HepG2 (cell line): Measurements from ENCODE around the gene PTGDR2. TPM values are rescaled to one million over a fixed set of nuclear protein-coding genes. Genes with fewer than 3 reads are reported as not detected.

Experiments used
- AGO2 ChIP-seq: fragments of 200-400 bp; formaldehyde crosslinking; optimal IDR thresholded peaks from 2 replicates; pipeline ENCODE3; 2017; ENCODE audit warnings: mild to moderate bottlenecking, low read depth, low read length, moderate library complexity
- CC2D1A ChIP-seq: sonication (generic); formaldehyde crosslinking; IDR thresholded peaks from 2 replicates; pipeline ENCODE4 v1.8.1; 2023; ENCODE audit warnings: mild to moderate bottlenecking, missing genetic modification reagents
- CCAR2 ChIP-seq: fragments of 200-400 bp; formaldehyde crosslinking; optimal IDR thresholded peaks from 2 replicates; pipeline ENCODE3; 2018; ENCODE audit warnings: low read depth, mild to moderate bottlenecking, low read length, moderate library complexity
- ETV6 ChIP-seq: sonication (generic); formaldehyde crosslinking; conservative IDR thresholded peaks from 2 replicates; pipeline ENCODE4 v1.4.0; 2020; ENCODE audit warnings: missing genetic modification reagents
- KLF6 ChIP-seq: IDR thresholded peaks from 2 replicates; pipeline ENCODE4 v1.8.0; 2016; ENCODE audit warnings: missing biosample characterization, missing genetic modification reagents
- KMT2A ChIP-seq: sonication (generic); formaldehyde crosslinking; IDR thresholded peaks from 2 replicates; pipeline ENCODE4 v1.4.0; 2020; ENCODE audit warnings: missing genetic modification reagents
- MAFG ChIP-seq: sonication (generic); formaldehyde crosslinking; IDR thresholded peaks from 2 replicates; pipeline ENCODE4 v1.5.1; 2020; ENCODE audit warnings: mild to moderate bottlenecking, missing genetic modification reagents
- REPIN1 ChIP-seq: sonication (generic); formaldehyde crosslinking; IDR thresholded peaks from 2 replicates; pipeline ENCODE4 v1.8.0; 2022; ENCODE audit warnings: missing genetic modification reagents, low read depth, mild to moderate bottlenecking, borderline replicate concordance
- SYNCRIP ChIP-seq: fragments of 200-400 bp; formaldehyde crosslinking; IDR thresholded peaks from 2 replicates; pipeline ENCODE4 v1.6.1; 2018; ENCODE audit warnings: mild to moderate bottlenecking, low read depth, low read length; ENCODE audit not compliant: insufficient read depth
- TGIF2 ChIP-seq: IDR thresholded peaks from 2 replicates; pipeline ENCODE4 v1.6.1; 2016; ENCODE audit warnings: control low read depth, missing compliant biosample characterization
- THAP11 ChIP-seq: IDR thresholded peaks from 2 replicates; pipeline ENCODE4 v1.6.1; 2016; ENCODE audit warnings: missing biosample characterization, missing genetic modification reagents
- YEATS4 ChIP-seq: sonication (generic); formaldehyde crosslinking; IDR thresholded peaks from 2 replicates; pipeline ENCODE4 v1.4.0; 2020; ENCODE audit warnings: missing genetic modification reagents, borderline replicate concordance
- ZBTB20 ChIP-seq: sonication (generic); formaldehyde crosslinking; IDR thresholded peaks from 2 replicates; pipeline ENCODE4 v1.8.1; 2023; ENCODE audit warnings: missing genetic modification reagents, low read depth, mild to moderate bottlenecking, borderline replicate concordance
- ZBTB42 ChIP-seq: sonication (generic); formaldehyde crosslinking; IDR thresholded peaks from 2 replicates; pipeline ENCODE4 v1.5.0; 2020; ENCODE audit warnings: mild to moderate bottlenecking, missing genetic modification reagents
- ZC3H13 ChIP-seq: sonication (generic); formaldehyde crosslinking; IDR thresholded peaks from 2 replicates; pipeline ENCODE4 v1.8.1; 2023; ENCODE audit warnings: mild to moderate bottlenecking, missing genetic modification reagents, moderate library complexity
- ZNF703 ChIP-seq: sonication (generic); formaldehyde crosslinking; IDR thresholded peaks from 2 replicates; pipeline ENCODE4 v1.5.1; 2020; ENCODE audit warnings: missing genetic modification reagents, mild to moderate bottlenecking, moderate library complexity, borderline replicate concordance
- ZNF747 ChIP-seq: sonication (generic); formaldehyde crosslinking; IDR thresholded peaks from 2 replicates; pipeline ENCODE4 v1.8.1; 2023; ENCODE audit warnings: missing genetic modification reagents, mild to moderate bottlenecking, borderline replicate concordance
- polyA plus RNA-seq, 8 experiments: library from polyadenylated mRNA; depleted of rRNA in 3 of 8; stranded (reverse) in 7 of 8; unstranded in 1 of 8; fragments of >200 nt; fragmentation: Illumina TruSeq in 4 of 8; extraction: Trizol in 4 of 8; gene quantifications; 2 replicates each; pipeline versions ENCODE4 v1.2.1 to v1.2.3, GENCODE V29; 2011 to 2016; ENCODE audit warnings: low read depth in 4 of 8, missing spikeins in 1 of 8, mixed read lengths in 1 of 8; ENCODE audit not compliant: insufficient read depth in 1 of 8
- total RNA-seq, 5 experiments: library from RNA; depleted of rRNA; stranded (reverse); fragments of >200 nt; fragmentation: Illumina TruSeq; extraction: Trizol; gene quantifications; 2 replicates each; pipeline ENCODE4 v1.2.3, GENCODE V29; 2016; ENCODE audit warnings: low read depth in 1 of 5
- TF ChIP-seq, protein P1 (sequence below): sonication (generic); formaldehyde crosslinking; IDR thresholded peaks from 2 replicates; pipeline ENCODE4 v1.9.0; 2021; ENCODE audit warnings: missing genetic modification reagents, mild to moderate bottlenecking, borderline replicate concordance
- TF ChIP-seq, protein P2 (sequence below): sonication (generic); formaldehyde crosslinking; IDR thresholded peaks from 2 replicates; pipeline ENCODE4; 2020; ENCODE audit warnings: missing genetic modification reagents, mild to moderate bottlenecking, borderline replicate concordance
- TF ChIP-seq, protein P3 (sequence below): sonication (generic); formaldehyde crosslinking; IDR thresholded peaks from 2 replicates; pipeline ENCODE4 v1.4.0; 2020; ENCODE audit warnings: mild to moderate bottlenecking, missing genetic modification reagents

PTGDR2 gene
- total and polyA plus RNA-seq, 2 of the 13 experiments (the other 11 are each of a cell fraction or from before 2014, with no cell fraction given) = 1.9 to 2.5 TPM

DNA sequence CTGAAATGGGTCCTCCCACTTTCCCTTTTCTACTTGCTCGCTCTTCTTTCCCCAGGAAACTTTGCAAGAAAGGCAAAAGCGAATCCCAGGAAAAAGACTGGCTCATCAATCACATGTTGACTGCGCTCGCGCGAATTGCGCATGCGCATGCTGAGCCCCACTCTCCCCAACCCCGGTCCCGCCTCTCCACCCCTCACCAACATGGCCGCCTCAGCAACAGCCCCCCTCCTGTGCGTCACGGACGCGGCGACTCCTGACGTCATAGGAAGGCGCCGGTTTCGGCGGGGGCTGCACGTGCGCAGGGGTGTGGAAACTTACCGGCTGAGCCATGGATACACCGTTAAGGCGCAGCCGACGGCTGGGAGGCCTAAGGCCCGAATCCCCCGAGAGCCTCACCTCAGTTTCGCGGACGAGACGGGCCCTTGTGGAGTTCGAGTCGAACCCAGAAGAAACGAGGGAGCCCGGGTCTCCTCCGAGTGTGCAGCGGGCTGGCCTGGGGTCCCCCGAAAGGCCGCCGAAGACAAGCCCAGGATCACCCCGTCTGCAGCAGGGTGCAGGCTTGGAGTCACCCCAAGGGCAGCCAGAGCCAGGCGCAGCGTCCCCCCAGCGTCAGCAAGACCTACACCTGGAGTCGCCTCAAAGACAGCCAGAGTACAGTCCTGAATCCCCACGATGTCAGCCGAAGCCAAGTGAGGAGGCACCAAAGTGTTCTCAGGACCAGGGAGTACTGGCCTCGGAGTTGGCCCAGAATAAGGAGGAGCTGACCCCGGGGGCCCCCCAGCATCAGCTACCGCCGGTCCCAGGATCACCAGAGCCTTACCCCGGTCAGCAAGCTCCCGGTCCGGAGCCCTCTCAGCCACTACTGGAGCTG lies 13.7 kb downstream of the PTGDR2 start, which contains the start of gene CCDC86 (continued):
- TF ChIP-seq YEATS4 (CRISPR knock-in tag) (peak; percentile 99), MAFG (CRISPR knock-in tag) (no peak; the same call in none of the 2 replicates), THAP11 (peak; percentile 95), REPIN1 (CRISPR knock-in tag) (peak; percentile 88; the same call in 1 of the 2 replicates), SYNCRIP (no peak), AGO2 (no peak), KLF6 (CRISPR knock-in tag) (peak; percentile 87), ZBTB42 (CRISPR knock-in tag) (peak; percentile 71; the same call in 1 of the 2 replicates), TGIF2 (CRISPR knock-in tag) (peak; percentile 98), CC2D1A (CRISPR knock-in tag) (no peak), ZNF747 (CRISPR knock-in tag) (peak; percentile 83; the same call in 1 of the 2 replicates), KMT2A (CRISPR knock-in tag) (peak; percentile 93), ZC3H13 (CRISPR knock-in tag) (0 out of 2 replicates have a peak, but pooled peaks have one; percentile 24), ZNF703 (CRISPR knock-in tag) (no peak), ETV6 (CRISPR knock-in tag) (peak; percentile 83; the same call in 1 of the 2 replicates), ZBTB20 (peak; percentile 77; the same call in 1 of the 2 replicates), CCAR2 (no peak)
- TF ChIP-seq, protein P1, sequence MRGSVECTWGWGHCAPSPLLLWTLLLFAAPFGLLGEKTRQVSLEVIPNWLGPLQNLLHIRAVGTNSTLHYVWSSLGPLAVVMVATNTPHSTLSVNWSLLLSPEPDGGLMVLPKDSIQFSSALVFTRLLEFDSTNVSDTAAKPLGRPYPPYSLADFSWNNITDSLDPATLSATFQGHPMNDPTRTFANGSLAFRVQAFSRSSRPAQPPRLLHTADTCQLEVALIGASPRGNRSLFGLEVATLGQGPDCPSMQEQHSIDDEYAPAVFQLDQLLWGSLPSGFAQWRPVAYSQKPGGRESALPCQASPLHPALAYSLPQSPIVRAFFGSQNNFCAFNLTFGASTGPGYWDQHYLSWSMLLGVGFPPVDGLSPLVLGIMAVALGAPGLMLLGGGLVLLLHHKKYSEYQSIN (CRISPR knock-in tag) = no peak
- TF ChIP-seq, protein P2, sequence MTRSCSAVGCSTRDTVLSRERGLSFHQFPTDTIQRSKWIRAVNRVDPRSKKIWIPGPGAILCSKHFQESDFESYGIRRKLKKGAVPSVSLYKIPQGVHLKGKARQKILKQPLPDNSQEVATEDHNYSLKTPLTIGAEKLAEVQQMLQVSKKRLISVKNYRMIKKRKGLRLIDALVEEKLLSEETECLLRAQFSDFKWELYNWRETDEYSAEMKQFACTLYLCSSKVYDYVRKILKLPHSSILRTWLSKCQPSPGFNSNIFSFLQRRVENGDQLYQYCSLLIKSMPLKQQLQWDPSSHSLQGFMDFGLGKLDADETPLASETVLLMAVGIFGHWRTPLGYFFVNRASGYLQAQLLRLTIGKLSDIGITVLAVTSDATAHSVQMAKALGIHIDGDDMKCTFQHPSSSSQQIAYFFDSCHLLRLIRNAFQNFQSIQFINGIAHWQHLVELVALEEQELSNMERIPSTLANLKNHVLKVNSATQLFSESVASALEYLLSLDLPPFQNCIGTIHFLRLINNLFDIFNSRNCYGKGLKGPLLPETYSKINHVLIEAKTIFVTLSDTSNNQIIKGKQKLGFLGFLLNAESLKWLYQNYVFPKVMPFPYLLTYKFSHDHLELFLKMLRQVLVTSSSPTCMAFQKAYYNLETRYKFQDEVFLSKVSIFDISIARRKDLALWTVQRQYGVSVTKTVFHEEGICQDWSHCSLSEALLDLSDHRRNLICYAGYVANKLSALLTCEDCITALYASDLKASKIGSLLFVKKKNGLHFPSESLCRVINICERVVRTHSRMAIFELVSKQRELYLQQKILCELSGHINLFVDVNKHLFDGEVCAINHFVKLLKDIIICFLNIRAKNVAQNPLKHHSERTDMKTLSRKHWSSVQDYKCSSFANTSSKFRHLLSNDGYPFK (CRISPR knock-in tag) = peak; percentile 94
- TF ChIP-seq, protein P3, sequence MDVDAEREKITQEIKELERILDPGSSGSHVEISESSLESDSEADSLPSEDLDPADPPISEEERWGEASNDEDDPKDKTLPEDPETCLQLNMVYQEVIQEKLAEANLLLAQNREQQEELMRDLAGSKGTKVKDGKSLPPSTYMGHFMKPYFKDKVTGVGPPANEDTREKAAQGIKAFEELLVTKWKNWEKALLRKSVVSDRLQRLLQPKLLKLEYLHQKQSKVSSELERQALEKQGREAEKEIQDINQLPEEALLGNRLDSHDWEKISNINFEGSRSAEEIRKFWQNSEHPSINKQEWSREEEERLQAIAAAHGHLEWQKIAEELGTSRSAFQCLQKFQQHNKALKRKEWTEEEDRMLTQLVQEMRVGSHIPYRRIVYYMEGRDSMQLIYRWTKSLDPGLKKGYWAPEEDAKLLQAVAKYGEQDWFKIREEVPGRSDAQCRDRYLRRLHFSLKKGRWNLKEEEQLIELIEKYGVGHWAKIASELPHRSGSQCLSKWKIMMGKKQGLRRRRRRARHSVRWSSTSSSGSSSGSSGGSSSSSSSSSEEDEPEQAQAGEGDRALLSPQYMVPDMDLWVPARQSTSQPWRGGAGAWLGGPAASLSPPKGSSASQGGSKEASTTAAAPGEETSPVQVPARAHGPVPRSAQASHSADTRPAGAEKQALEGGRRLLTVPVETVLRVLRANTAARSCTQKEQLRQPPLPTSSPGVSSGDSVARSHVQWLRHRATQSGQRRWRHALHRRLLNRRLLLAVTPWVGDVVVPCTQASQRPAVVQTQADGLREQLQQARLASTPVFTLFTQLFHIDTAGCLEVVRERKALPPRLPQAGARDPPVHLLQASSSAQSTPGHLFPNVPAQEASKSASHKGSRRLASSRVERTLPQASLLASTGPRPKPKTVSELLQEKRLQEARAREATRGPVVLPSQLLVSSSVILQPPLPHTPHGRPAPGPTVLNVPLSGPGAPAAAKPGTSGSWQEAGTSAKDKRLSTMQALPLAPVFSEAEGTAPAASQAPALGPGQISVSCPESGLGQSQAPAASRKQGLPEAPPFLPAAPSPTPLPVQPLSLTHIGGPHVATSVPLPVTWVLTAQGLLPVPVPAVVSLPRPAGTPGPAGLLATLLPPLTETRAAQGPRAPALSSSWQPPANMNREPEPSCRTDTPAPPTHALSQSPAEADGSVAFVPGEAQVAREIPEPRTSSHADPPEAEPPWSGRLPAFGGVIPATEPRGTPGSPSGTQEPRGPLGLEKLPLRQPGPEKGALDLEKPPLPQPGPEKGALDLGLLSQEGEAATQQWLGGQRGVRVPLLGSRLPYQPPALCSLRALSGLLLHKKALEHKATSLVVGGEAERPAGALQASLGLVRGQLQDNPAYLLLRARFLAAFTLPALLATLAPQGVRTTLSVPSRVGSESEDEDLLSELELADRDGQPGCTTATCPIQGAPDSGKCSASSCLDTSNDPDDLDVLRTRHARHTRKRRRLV = peak; percentile 42; the same call in 1 of the 2 replicates
